ENCODE results near the gene PPM1F.
"Not testable (repeated sequence)": the region's sequence is repeated elsewhere in the genome, so short reads cannot be mapped to it uniquely, and the experiment has no call there.

DNA sequence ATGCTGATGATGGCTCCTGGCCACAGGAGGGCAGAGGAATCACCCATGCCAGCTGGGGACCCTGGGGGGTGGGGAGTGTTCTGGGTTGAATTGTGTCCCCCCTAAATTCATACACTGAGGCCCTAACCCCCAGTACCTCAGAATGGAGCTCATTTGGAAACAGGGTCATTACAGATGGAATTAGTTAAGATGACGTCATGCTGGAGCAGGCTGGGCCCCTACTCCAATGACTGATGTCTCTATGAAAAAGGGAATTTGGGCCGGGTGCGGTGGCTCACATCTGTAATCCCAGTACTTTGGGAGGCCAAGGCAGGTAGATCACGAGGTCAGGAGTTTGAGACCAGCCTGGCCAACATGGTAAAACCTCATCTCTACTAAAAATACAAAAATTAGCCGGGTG lies 12.7 kb downstream of the PPM1F start:
- TF ChIP-seq, protein P1, sequence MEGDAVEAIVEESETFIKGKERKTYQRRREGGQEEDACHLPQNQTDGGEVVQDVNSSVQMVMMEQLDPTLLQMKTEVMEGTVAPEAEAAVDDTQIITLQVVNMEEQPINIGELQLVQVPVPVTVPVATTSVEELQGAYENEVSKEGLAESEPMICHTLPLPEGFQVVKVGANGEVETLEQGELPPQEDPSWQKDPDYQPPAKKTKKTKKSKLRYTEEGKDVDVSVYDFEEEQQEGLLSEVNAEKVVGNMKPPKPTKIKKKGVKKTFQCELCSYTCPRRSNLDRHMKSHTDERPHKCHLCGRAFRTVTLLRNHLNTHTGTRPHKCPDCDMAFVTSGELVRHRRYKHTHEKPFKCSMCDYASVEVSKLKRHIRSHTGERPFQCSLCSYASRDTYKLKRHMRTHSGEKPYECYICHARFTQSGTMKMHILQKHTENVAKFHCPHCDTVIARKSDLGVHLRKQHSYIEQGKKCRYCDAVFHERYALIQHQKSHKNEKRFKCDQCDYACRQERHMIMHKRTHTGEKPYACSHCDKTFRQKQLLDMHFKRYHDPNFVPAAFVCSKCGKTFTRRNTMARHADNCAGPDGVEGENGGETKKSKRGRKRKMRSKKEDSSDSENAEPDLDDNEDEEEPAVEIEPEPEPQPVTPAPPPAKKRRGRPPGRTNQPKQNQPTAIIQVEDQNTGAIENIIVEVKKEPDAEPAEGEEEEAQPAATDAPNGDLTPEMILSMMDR (IDR thresholded peaks at IDR 0.05), result not testable (repeated sequence)
- TF ChIP-seq POLR2A (IDR thresholded peaks at IDR 0.05), result not testable (repeated sequence)

All from lower leg skin (tissue), 3 donors.